ENCODE measurements around the gene ALKBH6.
"Not testable (repeated sequence)": the region's sequence is repeated elsewhere in the genome, so short reads cannot be mapped to it uniquely, and the experiment has no call there.

ALKBH6 gene

GRCh38 chr19:36014012-36014924, at the start of gene ALKBH6:
Gene ALKBH6, minus strand, starts transcription at chr19:36014213. Its CDS starts 816 bp downstream, at chr19:36013397.
- peak; percentile 98 to 99 for DNase-seq (ENCODE audit: extremely low read depth in 1 of 2, low read depth in 1 of 2)

GRCh38 chr19:36061367-36061766, 47.4 kb upstream of the ALKBH6 start:
- no peak for DNase-seq (ENCODE audit: extremely low read depth in 1 of 2, low read depth in 1 of 2)

- DNase-seq (ENCODE audit: extremely low read depth in 1 of 2, low read depth in 1 of 2), result no peak
Measured at GRCh38 chr19:36060430-36060829, 46.4 kb upstream of the ALKBH6 start.

GRCh38 chr19:36059180-36059910, 45.3 kb upstream of the ALKBH6 start:
- DNase-seq (ENCODE audit: extremely low read depth in 1 of 2, low read depth in 1 of 2), result no peak

GRCh38 chr19:36058481-36059179, 44.6 kb upstream of the ALKBH6 start:
- DNase-seq (ENCODE audit: extremely low read depth in 1 of 2, low read depth in 1 of 2), result no peak

GRCh38 chr19:36054733-36055686, 41.0 kb upstream of the ALKBH6 start, which contains the start of gene WDR62:
Gene WDR62, plus strand, starts transcription at chr19:36054897. Its CDS starts 75 bp downstream, at chr19:36054972.
- DNase-seq (ENCODE audit: extremely low read depth in 1 of 2, low read depth in 1 of 2), result peak; percentile 87 to 92

GRCh38 chr19:36054119-36054732, 40.2 kb upstream of the ALKBH6 start, which contains the start of gene THAP8:
Gene THAP8, minus strand, starts transcription at chr19:36054285. Its CDS starts 68 bp downstream, at chr19:36054217.
- DNase-seq (ENCODE audit: extremely low read depth in 1 of 2, low read depth in 1 of 2), result peak; percentile 99 to 100

- no peak for DNase-seq (ENCODE audit: extremely low read depth in 1 of 2, low read depth in 1 of 2)
Measured at GRCh38 chr19:36051637-36052036, 37.6 kb upstream of the ALKBH6 start.

- DNase-seq (ENCODE audit: extremely low read depth in 1 of 2, low read depth in 1 of 2), result no peak
Measured at GRCh38 chr19:36051236-36051635, 37.2 kb upstream of the ALKBH6 start.

- DNase-seq (ENCODE audit: extremely low read depth in 1 of 2, low read depth in 1 of 2), result no peak
Measured at GRCh38 chr19:36049080-36049698, 35.2 kb upstream of the ALKBH6 start.

GRCh38 chr19:36047835-36048234, 33.8 kb upstream of the ALKBH6 start:
- DNase-seq (ENCODE audit: extremely low read depth in 1 of 2, low read depth in 1 of 2), result no peak

- DNase-seq (ENCODE audit: extremely low read depth in 1 of 2, low read depth in 1 of 2), result no peak
Measured at GRCh38 chr19:36046443-36047050, 32.5 kb upstream of the ALKBH6 start.

GRCh38 chr19:36043952-36044351, 29.9 kb upstream of the ALKBH6 start:
- no peak for DNase-seq (ENCODE audit: extremely low read depth in 1 of 2, low read depth in 1 of 2)

- no peak for DNase-seq (ENCODE audit: extremely low read depth in 1 of 2, low read depth in 1 of 2)
Measured at GRCh38 chr19:36041831-36042230, 27.8 kb upstream of the ALKBH6 start.

- DNase-seq (ENCODE audit: extremely low read depth in 1 of 2, low read depth in 1 of 2), result not testable (repeated sequence)
Measured at GRCh38 chr19:36041092-36041491, 27.1 kb upstream of the ALKBH6 start.

- DNase-seq (ENCODE audit: extremely low read depth in 1 of 2, low read depth in 1 of 2), result no peak
Measured at GRCh38 chr19:36040495-36040894, 26.5 kb upstream of the ALKBH6 start.

GRCh38 chr19:36032251-36033104, 18.5 kb upstream of the ALKBH6 start, which contains the start of gene CLIP3:
Gene CLIP3, minus strand, starts transcription at chr19:36032873. Its CDS starts 516 bp downstream, at chr19:36032357.
- DNase-seq (ENCODE audit: extremely low read depth in 1 of 2, low read depth in 1 of 2), result peak in 1 of 2 donors; percentile 45
